GM12801 (cell line): ENCODE measurements around the gene ZNF548.

Source experiments
- CTCF ChIP-seq: IDR thresholded peaks from one replicate; pipeline ENCODE4 v1.5.1; 2011; ENCODE audit warnings: control low read depth; ENCODE audit not compliant: insufficient read length; ENCODE audit errors: extremely low read depth

ZNF548 gene

GRCh38 chr19:57406516-57407123, 17.0 kb downstream of the ZNF548 start:
- no peak for TF ChIP-seq CTCF

DNA sequence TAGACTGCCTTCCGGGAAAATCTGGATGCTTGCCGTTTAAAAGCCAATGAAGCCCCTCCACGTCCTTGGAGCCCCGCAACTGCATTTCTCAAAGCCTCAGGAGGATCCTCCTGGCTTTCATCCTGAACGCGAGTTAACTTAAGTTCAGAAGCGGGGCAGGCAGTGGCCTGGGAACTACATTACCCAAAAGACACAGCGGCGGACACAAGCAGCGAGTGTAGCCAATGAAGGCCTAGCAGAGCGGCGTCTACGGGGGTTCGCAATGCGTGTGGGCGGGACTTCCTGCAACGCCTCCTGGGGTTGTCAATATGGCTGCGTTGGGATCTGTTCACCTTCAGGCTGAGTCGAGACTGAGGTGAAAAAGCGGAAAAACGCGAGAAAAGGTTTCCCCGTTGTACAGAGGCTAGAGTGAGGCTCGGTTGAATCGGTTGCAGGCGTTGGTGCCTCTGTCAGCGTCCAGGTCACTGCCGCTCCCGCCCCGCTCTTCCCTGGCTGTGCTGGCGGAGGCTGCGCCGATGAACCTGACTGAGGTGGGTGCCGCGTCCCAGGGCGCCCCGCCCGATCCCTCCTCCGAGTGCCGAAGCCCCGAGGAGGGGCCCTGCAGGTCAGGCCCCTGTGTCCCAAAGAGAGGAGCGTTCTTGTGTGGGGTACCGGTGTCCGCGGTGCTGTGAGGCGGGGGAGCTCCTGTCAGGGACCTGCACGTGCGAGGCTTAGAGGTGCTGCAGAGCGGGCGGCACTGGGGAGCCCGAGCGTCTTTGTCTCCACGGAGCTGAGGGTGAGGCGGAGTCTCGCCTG, 21.4 kb downstream of the ZNF548 start, which contains the start of gene ZNF17:
TSS of gene ZNF17 (plus strand) at position 285 of the 795 bp plus-strand sequence. CDS start 2,455 bp downstream, outside the sequence.
- TF ChIP-seq CTCF, result no peak

GRCh38 chr19:57419439-57419838, 29.8 kb downstream of the ZNF548 start:
- TF ChIP-seq CTCF, result no peak

GRCh38 chr19:57421037-57421436, 31.4 kb downstream of the ZNF548 start:
- TF ChIP-seq CTCF, result no peak

DNA sequence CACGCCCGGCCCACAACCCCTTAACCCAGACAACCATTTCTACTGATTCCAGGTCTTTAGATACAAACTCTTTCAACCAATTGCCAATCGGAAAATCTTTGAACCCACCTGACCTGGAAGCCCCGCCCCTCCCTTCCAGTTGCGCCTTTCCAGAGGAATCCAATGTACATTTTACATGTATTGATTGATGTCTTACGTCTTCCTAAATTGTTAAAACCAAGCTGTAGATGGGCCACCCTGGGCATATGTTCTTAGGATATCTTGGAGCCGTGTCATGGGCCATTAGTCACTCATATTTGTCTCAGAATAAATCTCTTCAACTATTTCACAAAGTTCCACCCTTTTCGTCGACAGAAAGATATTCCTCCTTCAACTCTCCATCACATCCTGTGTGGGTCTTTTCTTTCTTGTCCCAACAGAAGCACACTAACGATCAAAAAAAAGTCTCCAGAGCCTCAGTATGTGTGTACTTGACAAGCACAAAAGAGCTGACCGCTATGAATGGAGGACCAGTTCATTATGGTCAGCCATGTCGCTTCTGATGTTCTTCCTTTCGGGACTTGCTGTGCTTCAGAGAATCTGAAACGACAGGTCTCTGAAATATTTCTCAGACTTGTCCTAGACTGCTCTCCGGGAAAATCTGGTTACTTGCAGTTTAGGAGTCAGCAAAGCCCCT, 44.9 kb downstream of the ZNF548 start:
- no peak for TF ChIP-seq CTCF

DNA sequence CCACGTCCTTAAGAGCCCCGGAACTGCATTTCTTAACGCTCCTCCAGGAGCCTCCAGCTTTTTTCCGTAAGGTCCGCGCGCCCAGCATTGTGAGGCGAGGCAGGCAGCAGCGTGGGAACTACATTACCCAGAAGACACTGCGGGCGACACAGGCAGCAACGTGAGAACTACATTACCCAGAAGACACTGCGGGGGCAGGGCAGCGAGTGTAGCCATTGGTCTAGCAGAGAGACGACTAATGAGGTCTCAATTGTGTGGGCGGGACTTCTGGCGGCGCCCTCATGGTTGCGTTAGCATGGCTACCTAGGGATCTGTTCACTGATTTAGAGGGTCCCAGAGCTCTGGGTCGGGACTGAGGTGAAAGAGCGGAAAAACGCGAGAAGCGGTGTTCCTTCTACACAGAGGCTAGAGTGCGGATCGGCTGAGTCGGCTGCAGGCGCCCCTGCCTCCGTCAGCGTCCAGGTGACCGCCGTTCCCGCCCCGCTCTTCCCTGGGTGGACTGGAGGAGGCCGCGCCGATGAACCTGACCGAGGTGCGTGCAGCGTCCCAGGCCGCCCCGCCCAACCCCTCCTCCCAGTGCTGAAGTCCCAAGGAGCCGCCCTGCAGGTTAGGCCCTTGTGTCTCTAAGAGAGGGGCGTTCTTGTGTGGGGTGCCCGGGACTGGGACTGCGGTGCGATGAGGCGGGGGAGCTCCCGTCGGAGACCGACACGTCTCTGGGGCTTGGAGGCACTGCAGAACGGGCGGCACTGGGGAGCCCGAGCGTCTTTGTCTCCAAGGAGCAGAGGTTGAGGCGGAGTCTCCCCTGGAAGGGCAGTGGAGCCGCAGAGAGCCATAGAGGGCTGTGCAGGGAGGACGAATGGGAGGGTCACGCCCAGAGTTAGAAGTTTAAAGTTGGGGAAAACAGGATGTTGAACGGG, 45.7 kb downstream of the ZNF548 start, which contains the start of gene ZNF749:
TSS of gene ZNF749 (plus strand) at position 264 of the 917 bp plus-strand sequence. CDS start at position 518, 254 bp downstream.
- TF ChIP-seq CTCF, result no peak
